ENCODE measurements around the gene MICAL2. TPM values are rescaled to one million over a fixed set of nuclear protein-coding genes. Genes with fewer than 3 reads are reported as not detected.

MICAL2 gene
- total RNA-seq, 1 experiment from 2014 or later = 62.9 TPM

DNA sequence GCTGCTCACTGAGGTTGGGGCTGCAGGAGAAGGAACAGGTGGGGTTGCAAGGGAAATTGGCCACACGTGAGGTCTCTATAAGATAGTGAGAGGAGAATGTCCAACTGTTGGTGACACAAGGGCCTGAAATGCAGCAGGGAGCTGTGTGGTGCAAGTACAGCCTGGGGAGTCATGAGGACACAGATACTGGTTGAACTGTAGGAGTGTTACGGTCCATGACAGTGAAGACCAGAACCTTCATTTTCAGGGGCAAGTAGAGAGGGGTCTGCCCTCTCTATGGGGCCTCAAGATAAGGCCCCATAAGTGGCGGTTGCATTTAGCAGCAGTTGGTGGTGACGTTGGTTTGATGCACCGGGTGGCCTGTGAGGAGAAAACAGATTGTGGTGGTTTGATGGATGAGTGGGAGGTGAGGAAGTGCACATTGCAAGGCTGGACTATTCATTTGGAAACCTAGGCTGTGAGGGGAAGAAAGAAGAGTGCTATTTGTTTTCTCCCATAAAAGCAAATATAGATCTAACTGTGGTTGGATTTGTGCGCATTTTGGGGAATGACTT, 39.4 kb downstream of the MICAL2 start:
- Histone ChIP-seq H3K27ac (ENCODE audit: low read length) (no peak overlapping the region), H3K9ac (ENCODE audit: low read length) (no peak overlapping the region)
- DNase-seq = no peak

DNA sequence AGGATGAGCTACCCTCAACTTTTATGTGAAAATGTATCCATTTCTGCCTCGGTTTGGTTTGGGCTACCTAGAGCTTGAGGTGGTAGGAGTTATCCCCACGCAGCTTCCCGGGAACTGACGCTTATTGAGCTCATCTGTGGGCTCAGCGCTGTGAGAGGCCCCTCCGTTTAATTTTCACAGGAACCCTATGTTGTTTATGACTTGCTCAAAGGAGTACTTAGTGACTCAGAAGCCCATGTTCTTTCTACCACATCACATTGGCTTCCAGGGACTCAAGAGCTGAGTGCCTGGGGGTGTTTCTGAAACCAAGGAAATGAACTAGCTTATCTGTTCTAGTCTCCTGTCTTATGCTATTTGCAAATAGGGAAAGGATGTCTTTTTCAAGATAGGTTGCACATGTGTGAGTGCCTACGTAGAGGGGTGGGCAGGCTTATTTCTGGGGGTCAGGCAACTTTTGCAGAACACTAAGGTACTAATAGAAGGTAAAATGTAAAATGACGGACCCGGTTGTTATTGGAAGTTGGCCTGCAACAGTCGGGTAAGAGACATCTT, 40.5 kb downstream of the MICAL2 start:
- BruUV-seq (replicated peaks) = no TSS peak
- ATAC-seq = peak; percentile 35
- TF ChIP-seq, protein P1, sequence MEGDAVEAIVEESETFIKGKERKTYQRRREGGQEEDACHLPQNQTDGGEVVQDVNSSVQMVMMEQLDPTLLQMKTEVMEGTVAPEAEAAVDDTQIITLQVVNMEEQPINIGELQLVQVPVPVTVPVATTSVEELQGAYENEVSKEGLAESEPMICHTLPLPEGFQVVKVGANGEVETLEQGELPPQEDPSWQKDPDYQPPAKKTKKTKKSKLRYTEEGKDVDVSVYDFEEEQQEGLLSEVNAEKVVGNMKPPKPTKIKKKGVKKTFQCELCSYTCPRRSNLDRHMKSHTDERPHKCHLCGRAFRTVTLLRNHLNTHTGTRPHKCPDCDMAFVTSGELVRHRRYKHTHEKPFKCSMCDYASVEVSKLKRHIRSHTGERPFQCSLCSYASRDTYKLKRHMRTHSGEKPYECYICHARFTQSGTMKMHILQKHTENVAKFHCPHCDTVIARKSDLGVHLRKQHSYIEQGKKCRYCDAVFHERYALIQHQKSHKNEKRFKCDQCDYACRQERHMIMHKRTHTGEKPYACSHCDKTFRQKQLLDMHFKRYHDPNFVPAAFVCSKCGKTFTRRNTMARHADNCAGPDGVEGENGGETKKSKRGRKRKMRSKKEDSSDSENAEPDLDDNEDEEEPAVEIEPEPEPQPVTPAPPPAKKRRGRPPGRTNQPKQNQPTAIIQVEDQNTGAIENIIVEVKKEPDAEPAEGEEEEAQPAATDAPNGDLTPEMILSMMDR (conservative IDR thresholded peaks at IDR 0.05; ENCODE audit: low read depth, low read length) = no peak
- TF ChIP-seq EZH2phosphoT487 (IDR thresholded peaks at IDR 0.05; ENCODE audit: borderline replicate concordance, low read length) (no peak), EZH2 (IDR thresholded peaks at IDR 0.05; ENCODE audit: low read length, unreplicated experiment) (no peak)
- Histone ChIP-seq H3K9ac (ENCODE audit: low read length) (no peak overlapping the region), H3K9me2 (replicated peaks; ENCODE audit: low read length) (no peaks in the 10 kb centered on the region), H3K27ac (ENCODE audit: low read length) (peak overlapping the region; percentile 30; the same call in 1 of the 2 replicates), H3K4me2 (ENCODE audit: low read length) (no peak overlapping the region), H3K4me1 (ENCODE audit: insufficient read depth, low read length) (no peaks in the 10 kb centered on the region; the same call in 1 of the 2 replicates), H3K79me2 (ENCODE audit: low read length) (peaks cover 25% of the 10 kb centered on the region; the same call in 1 of the 2 replicates), H3K4me3 (ENCODE audit: low read length) (no peak overlapping the region), H3K36me3 (ENCODE audit: low read depth, low read length) (peaks cover 12% of the 10 kb centered on the region; the same call in 1 of the 2 replicates), H3K27me3 (ENCODE audit: low read length) (no peaks in the 10 kb centered on the region), H3K9me3 (ENCODE audit: low read length) (no peaks in the 10 kb centered on the region), H2AFZ (ENCODE audit: low read length) (no peak overlapping the region), H3F3A (ENCODE audit: low read length, unreplicated experiment) (no peaks in the 10 kb centered on the region), H4K20me1 (ENCODE audit: low read length) (no peaks in the 10 kb centered on the region)
- ChIA-PET POLR2A (ENCODE audit: unreplicated experiment) (no interaction called here), CTCF (no interaction called here)
- intact Hi-C loops (cut with micrococcal nuclease) = no loop called here
- DNase-seq = peak; percentile 25

More for the DNA sequence above, 39.4 kb downstream of the MICAL2 start:
- intact Hi-C loops (cut with micrococcal nuclease) = no loop called here
- TF ChIP-seq, protein P1 (conservative IDR thresholded peaks at IDR 0.05; ENCODE audit: low read depth, low read length) = no peak
- TF ChIP-seq EZH2 (IDR thresholded peaks at IDR 0.05; ENCODE audit: low read length, unreplicated experiment) (no peak), EZH2phosphoT487 (IDR thresholded peaks at IDR 0.05; ENCODE audit: borderline replicate concordance, low read length) (no peak)
- Histone ChIP-seq H3K27me3 (ENCODE audit: low read length) (no peaks in the 10 kb centered on the region), H3K9me3 (ENCODE audit: low read length) (no peaks in the 10 kb centered on the region), H4K20me1 (ENCODE audit: low read length) (no peaks in the 10 kb centered on the region), H3K4me1 (ENCODE audit: insufficient read depth, low read length) (no peaks in the 10 kb centered on the region; the same call in 1 of the 2 replicates), H3K36me3 (ENCODE audit: low read depth, low read length) (peaks cover 16% of the 10 kb centered on the region), H3K4me2 (ENCODE audit: low read length) (no peak overlapping the region), H3F3A (ENCODE audit: low read length, unreplicated experiment) (no peaks in the 10 kb centered on the region), H3K4me3 (ENCODE audit: low read length) (no peak overlapping the region), H3K9me2 (replicated peaks; ENCODE audit: low read length) (no peaks in the 10 kb centered on the region), H2AFZ (ENCODE audit: low read length) (no peak overlapping the region), H3K79me2 (ENCODE audit: low read length) (peaks cover 25% of the 10 kb centered on the region; the same call in 1 of the 2 replicates)
- no peak for ATAC-seq
- ChIA-PET POLR2A (ENCODE audit: unreplicated experiment) (no interaction called here), CTCF (no interaction called here)
- BruUV-seq (replicated peaks) = no TSS peak

DNA sequence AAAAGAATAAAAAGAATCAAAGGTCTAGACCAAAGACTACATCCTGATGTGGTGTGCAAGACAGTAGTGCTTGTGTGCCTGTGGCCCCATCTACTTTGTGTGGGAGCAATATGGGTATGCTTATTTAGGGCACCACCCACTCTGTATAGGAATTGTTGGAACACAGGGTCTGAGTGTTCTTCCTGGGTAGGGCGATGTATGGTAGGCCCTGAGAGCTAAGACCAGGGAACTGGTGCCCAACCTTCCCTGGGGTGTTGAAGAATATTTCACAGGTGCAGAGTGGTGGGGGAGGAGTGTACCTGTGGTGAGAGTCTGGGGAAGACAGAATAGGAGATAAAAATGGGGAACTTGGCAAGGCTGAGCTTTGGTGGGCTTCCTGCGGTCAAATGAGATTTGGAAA, 41.9 kb downstream of the MICAL2 start:
- H3K79me2 ChIP-seq (ENCODE audit: low read length) = peaks cover 25% of the 10 kb centered on the region; the same call in 1 of the 2 replicates
- no peak for DNase-seq
- H3K36me3 ChIP-seq (ENCODE audit: low read depth, low read length) = peaks cover 12% of the 10 kb centered on the region; the same call in 1 of the 2 replicates
- CTCF ChIA-PET = no interaction called here
- ATAC-seq = no peak
- H4K20me1 ChIP-seq (ENCODE audit: low read length) = no peaks in the 10 kb centered on the region
- no peaks in the 10 kb centered on the region for H3K27me3 ChIP-seq (ENCODE audit: low read length)
- no peaks in the 10 kb centered on the region for H3K9me2 ChIP-seq (replicated peaks; ENCODE audit: low read length)
- no peak overlapping the region for H3K27ac ChIP-seq (ENCODE audit: low read length)
- peaks cover 4% of the 10 kb centered on the region for H3K4me1 ChIP-seq (ENCODE audit: insufficient read depth, low read length)
- H3K9ac ChIP-seq (ENCODE audit: low read length) = no peak overlapping the region
- no peak overlapping the region for H3K4me3 ChIP-seq (ENCODE audit: low read length)
- H2AFZ ChIP-seq (ENCODE audit: low read length) = no peak overlapping the region
- no peaks in the 10 kb centered on the region for H3F3A ChIP-seq (ENCODE audit: low read length, unreplicated experiment)
- no peak overlapping the region for H3K4me2 ChIP-seq (ENCODE audit: low read length)
- no peaks in the 10 kb centered on the region for H3K9me3 ChIP-seq (ENCODE audit: low read length)
- intact Hi-C loops (cut with micrococcal nuclease) = no loop called here
- POLR2A ChIA-PET (ENCODE audit: unreplicated experiment) = no interaction called here
- TF ChIP-seq EZH2phosphoT487 (IDR thresholded peaks at IDR 0.05; ENCODE audit: borderline replicate concordance, low read length) (no peak), EZH2 (IDR thresholded peaks at IDR 0.05; ENCODE audit: low read length, unreplicated experiment) (no peak)
- TF ChIP-seq, protein P1 (conservative IDR thresholded peaks at IDR 0.05; ENCODE audit: low read depth, low read length) = no peak
- no TSS peak for BruUV-seq (replicated peaks)

Data from PC-3 (cell line).